Neural cell (in vitro differentiated cells): ENCODE results near the gene CHI3L1.

Experiments
- CTCF ChIP-seq: fragments of 450-650 bp; IDR thresholded peaks from 2 replicates; pipeline ENCODE4 v1.5.1; 2014; ENCODE audit warnings: antibody characterized with exemption, mild to moderate bottlenecking, moderate library complexity; ENCODE audit not compliant: poor library complexity, severe bottlenecking
- EP300 ChIP-seq: fragments of 450-650 bp; conservative IDR thresholded peaks from 2 replicates; pipeline ENCODE4 v1.6.1; 2014; ENCODE audit warnings: antibody characterized with exemption, mild to moderate bottlenecking, moderate library complexity; ENCODE audit not compliant: poor library complexity, severe bottlenecking
- EZH2 ChIP-seq: fragments of 200-600, 300-800 bp; shearing (Covaris generic), sonication (generic); IDR thresholded peaks from 2 replicates; pipeline ENCODE4 v1.6.1; 2014; ENCODE audit warnings: antibody characterized with exemption, low read length, borderline replicate concordance, mild to moderate bottlenecking; ENCODE audit not compliant: insufficient read depth, poor library complexity, severe bottlenecking
- POLR2AphosphoS5 ChIP-seq: IDR thresholded peaks from 2 replicates; pipeline ENCODE4 v1.6.1; 2012

DNA sequence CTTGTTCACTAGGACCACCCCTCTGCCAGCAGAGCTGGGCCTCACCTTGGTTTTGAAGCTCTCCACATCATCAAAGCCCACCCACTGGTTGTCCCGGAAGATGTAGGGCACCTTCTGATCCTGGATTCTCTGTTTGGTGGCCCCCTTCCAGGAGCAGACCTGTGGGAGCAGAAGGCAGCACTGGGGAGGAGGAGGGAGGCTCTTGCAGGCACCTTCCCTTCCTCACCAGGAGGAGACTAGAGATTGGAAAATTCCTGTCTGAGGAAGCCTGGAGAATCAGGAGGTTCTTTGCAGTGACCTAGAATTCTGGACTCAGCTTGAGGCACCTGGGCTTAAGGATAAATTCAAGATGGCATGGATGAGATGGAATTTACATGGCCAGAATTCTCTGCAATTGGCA is 32.7 kb upstream of the CHI3L1 start:
- TF ChIP-seq POLR2AphosphoS5 = no peak
- no peak for TF ChIP-seq EP300
- no peak for TF ChIP-seq CTCF
- no peak for TF ChIP-seq EZH2
